GM06990 (cell line): ENCODE results near the gene DGKB.

Experiments used
- DNase-seq: peaks from one replicate; pipeline ENCODE4 v3.0.0-alpha.2; 2011; ENCODE audit not compliant: insufficient read length; ENCODE audit errors: extremely low read depth
- H3K27me3 ChIP-seq: replicated peaks from 2 replicates; pipeline ENCODE4 v1.6.0; 2011; ENCODE audit warnings: low read length; ENCODE audit not compliant: control insufficient read depth, insufficient read depth
- H3K36me3 ChIP-seq: 2 replicates; pipeline ENCODE4 v1.5.1; 2011; ENCODE audit warnings: low read length; ENCODE audit not compliant: control insufficient read depth, insufficient read depth
- H3K4me3 ChIP-seq: replicated peaks from 2 replicates; pipeline ENCODE4 v1.5.1; 2011; ENCODE audit warnings: low read depth, mild to moderate bottlenecking, control low read depth, low read length
- TF ChIP-seq, protein P1 (sequence below): IDR thresholded peaks from 2 replicates; pipeline ENCODE4 v1.5.1; 2011; ENCODE audit warnings: low read length, control low read depth, mild to moderate bottlenecking, inconsistent platforms; ENCODE audit not compliant: insufficient read depth, poor library complexity, severe bottlenecking

Gene DGKB

DNA sequence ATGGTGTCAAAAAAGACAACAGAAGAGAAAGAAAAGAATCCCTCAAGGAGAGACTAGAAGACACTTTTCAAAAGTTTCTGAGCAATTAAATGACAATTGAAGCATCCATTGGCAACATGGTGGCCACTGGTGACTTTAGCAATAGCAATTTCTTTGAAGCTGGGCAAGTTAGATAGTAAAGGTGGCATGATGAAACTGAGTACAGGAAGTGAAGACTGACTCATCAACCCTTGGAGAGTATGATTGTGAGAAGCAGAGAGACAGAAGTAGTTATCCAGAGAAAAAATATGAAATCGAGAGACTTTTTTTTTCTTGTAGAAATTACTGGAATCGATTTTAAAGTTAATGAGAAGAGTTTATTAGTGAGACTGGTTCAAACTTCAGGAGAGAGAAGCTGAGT lies 52.5 kb downstream of the DGKB start:
- TF ChIP-seq, protein P1, sequence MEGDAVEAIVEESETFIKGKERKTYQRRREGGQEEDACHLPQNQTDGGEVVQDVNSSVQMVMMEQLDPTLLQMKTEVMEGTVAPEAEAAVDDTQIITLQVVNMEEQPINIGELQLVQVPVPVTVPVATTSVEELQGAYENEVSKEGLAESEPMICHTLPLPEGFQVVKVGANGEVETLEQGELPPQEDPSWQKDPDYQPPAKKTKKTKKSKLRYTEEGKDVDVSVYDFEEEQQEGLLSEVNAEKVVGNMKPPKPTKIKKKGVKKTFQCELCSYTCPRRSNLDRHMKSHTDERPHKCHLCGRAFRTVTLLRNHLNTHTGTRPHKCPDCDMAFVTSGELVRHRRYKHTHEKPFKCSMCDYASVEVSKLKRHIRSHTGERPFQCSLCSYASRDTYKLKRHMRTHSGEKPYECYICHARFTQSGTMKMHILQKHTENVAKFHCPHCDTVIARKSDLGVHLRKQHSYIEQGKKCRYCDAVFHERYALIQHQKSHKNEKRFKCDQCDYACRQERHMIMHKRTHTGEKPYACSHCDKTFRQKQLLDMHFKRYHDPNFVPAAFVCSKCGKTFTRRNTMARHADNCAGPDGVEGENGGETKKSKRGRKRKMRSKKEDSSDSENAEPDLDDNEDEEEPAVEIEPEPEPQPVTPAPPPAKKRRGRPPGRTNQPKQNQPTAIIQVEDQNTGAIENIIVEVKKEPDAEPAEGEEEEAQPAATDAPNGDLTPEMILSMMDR = no peak
- no peak for DNase-seq
- Histone ChIP-seq H3K36me3 (no peaks in the 10 kb centered on the region), H3K27me3 (no peaks in the 10 kb centered on the region), H3K4me3 (no peak overlapping the region)

DNA sequence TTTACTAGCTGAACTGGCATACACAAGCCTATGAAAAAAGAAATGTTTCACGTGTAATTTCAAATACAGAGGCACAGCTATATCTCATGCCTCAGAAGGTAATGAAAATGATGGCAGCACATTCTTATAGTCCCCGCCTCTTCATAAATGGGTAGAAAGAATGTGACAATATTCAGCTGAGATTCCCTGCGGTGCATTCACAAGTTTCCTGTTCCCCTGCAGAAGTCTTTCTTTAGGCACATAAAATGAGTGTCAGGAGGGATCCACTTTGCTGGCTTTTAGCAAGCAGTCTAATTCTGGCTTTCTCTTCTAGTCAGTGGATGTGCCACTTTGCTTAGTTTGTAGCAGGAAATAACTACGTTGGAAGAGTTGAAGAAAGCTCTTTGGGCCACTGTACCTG lies 56.1 kb downstream of the DGKB start:
- TF ChIP-seq, protein P1 = no peak
- H3K4me3 ChIP-seq = no peak overlapping the region

DNA sequence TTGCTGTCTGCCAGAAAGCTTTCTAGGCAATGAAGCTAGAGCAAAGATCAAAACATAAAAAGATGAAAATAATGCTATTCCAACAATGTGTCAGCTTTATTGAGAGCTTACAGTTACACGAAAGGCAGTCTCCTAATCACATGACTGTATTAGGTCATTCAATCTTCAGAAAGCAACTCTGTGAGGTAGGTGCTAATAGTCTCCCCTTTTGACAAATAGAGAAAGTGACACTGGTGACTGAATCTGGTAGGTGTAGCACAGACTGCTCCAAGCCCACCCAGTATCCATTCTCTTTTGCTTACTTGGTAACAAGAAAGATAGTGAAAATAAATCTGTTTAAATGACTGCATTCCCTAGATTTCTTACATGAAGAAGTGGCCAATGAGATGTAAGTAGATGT lies 58.8 kb downstream of the DGKB start:
- DNase-seq = no peak
- Histone ChIP-seq H3K27me3 (no peaks in the 10 kb centered on the region), H3K4me3 (no peak overlapping the region), H3K36me3 (no peaks in the 10 kb centered on the region)
- TF ChIP-seq, protein P1 = no peak

More for the DNA sequence above, 56.1 kb downstream of the DGKB start:
- no peaks in the 10 kb centered on the region for H3K27me3 ChIP-seq
- H3K36me3 ChIP-seq = no peaks in the 10 kb centered on the region
- no peak for DNase-seq

DNA sequence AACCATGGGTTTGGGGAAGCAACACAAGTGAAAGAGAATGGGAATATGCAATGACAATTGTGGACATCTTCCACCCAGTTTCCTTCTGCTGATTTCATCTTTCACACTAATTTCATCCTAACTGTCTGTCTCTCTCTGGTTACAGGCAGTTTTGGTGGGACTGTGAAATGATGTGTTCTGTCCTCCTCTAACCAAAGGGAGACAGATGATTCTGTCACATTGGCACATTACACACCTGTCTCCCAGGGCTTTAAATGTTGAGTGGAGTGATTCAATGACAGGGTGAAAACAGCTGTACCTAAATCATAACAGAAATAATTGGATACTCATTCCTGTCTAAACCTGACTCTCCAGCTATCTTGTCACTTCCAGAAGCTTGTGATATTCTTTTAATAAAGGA lies 60.0 kb downstream of the DGKB start:
- Histone ChIP-seq H3K27me3 (no peaks in the 10 kb centered on the region), H3K4me3 (no peak overlapping the region), H3K36me3 (no peaks in the 10 kb centered on the region)
- TF ChIP-seq, protein P1 = no peak
- no peak for DNase-seq

DNA sequence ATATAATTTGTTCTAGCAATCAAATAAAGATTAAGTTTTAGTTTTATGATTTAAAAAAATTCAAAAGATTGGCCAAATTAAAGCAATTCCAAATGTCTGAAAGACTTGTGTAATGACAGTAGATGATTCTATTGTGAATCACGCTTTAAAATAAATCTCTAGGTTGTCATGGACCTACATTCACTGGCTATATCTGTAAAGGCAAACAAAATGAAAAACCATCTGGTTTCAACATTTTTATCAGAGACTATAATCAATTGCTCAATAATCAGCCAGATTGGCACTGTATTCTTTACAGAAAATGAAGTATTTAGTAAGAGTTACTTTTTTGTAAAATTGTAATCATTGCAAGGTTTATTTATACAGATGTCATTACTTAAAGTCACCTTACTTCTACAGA lies 60.7 kb downstream of the DGKB start:
- no peak overlapping the region for H3K4me3 ChIP-seq
- no peak for DNase-seq
- TF ChIP-seq, protein P1 = no peak
- H3K27me3 ChIP-seq = no peaks in the 10 kb centered on the region
- H3K36me3 ChIP-seq = no peaks in the 10 kb centered on the region

DNA sequence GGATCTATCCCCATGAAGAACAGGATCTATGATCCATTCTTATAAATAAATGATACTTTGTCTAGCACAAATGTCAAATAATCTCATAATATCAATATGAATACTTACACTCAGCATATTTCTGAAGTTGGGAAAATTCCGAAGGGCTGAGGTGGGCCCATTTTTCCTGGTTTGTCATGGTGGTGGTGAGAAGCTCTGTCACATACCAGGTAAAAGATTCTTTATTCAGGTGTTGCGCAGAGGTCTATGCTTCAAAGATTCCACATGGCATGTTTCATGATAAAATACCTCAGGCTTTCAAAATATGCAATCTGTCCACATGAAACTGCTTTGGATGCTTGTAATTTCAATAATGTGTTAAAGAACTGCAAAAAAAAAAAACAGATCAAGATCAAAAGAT lies 61.5 kb downstream of the DGKB start:
- Histone ChIP-seq H3K27me3 (no peaks in the 10 kb centered on the region), H3K36me3 (no peaks in the 10 kb centered on the region), H3K4me3 (no peak overlapping the region)
- TF ChIP-seq, protein P1 = no peak
- no peak for DNase-seq
